Breast epithelium (tissue), 3 donors: Measurements from ENCODE around the gene ARL8A.

ENCODE experiments used
- CTCF ChIP-seq, 3 donors: fragments of 450-650 bp; IDR thresholded peaks; one replicate each; pipeline ENCODE4 v1.5.1; 2016 to 2017; ENCODE audit warnings: antibody characterized with exemption in 3 of 3, mild to moderate bottlenecking in 3 of 3, moderate library complexity in 3 of 3
- POLR2A ChIP-seq: fragments of 450-650 bp; IDR thresholded peaks from one replicate; pipeline ENCODE4 v1.6.1; 2016; ENCODE audit warnings: antibody characterized with exemption, mild to moderate bottlenecking, moderate library complexity

GRCh38 chr1:202106340-202107254 is 37.9 kb downstream of the ARL8A start:
- TF ChIP-seq POLR2A (no peak), CTCF (IDR thresholded peaks at IDR 0.05) (no peak)
